GM06990 (cell line): Measurements from ENCODE around the gene KLK7.

ENCODE experiments used
- DNase-seq: peaks from one replicate; pipeline ENCODE4 v3.0.0-alpha.2; 2011; ENCODE audit not compliant: insufficient read length; ENCODE audit errors: extremely low read depth
- H3K27me3 ChIP-seq: replicated peaks from 2 replicates; pipeline ENCODE4 v1.6.0; 2011; ENCODE audit warnings: low read length; ENCODE audit not compliant: control insufficient read depth, insufficient read depth
- H3K36me3 ChIP-seq: 2 replicates; pipeline ENCODE4 v1.5.1; 2011; ENCODE audit warnings: low read length; ENCODE audit not compliant: control insufficient read depth, insufficient read depth
- H3K4me3 ChIP-seq: replicated peaks from 2 replicates; pipeline ENCODE4 v1.5.1; 2011; ENCODE audit warnings: low read depth, mild to moderate bottlenecking, control low read depth, low read length
- CTCF ChIP-seq: IDR thresholded peaks from 2 replicates; pipeline ENCODE4 v1.5.1; 2011; ENCODE audit warnings: low read length, control low read depth, mild to moderate bottlenecking, inconsistent platforms; ENCODE audit not compliant: insufficient read depth, poor library complexity, severe bottlenecking

The KLK7 gene

GRCh38 chr19:51027126-51027806 is 43.5 kb upstream of the KLK7 start:
- Histone ChIP-seq H3K27me3 (peaks cover 2% of the 10 kb centered on the region), H3K36me3 (no peaks in the 10 kb centered on the region), H3K4me3 (no peak overlapping the region)
- no peak for DNase-seq
- TF ChIP-seq CTCF: no peak

GRCh38 chr19:51026554-51026831 is 42.8 kb upstream of the KLK7 start, which contains the start of gene KLK11:
Gene KLK11, minus strand, starts transcription at chr19:51026616. Its CDS starts 985 bp downstream, at chr19:51025631.
- H3K4me3 ChIP-seq: no peak within 1 kb of the TSS
- no peaks in the 10 kb centered on the region for H3K36me3 ChIP-seq
- no peak for DNase-seq
- no peak for TF ChIP-seq CTCF
- H3K27me3 ChIP-seq: peaks cover 2% of the 10 kb centered on the region

GRCh38 chr19:51025809-51026553 is 42.3 kb upstream of the KLK7 start:
- TF ChIP-seq CTCF: no peak
- H3K27me3 ChIP-seq: peaks cover 2% of the 10 kb centered on the region

GRCh38 chr19:51025401-51025800 is 41.7 kb upstream of the KLK7 start:
- H3K27me3 ChIP-seq: peaks cover 2% of the 10 kb centered on the region
- DNase-seq: no peak

More at GRCh38 chr19:51025809-51026553, 42.3 kb upstream of the KLK7 start:
- H3K36me3 ChIP-seq: no peaks in the 10 kb centered on the region
- no peak overlapping the region for H3K4me3 ChIP-seq
- DNase-seq: no peak

GRCh38 chr19:51024924-51025323 is 41.2 kb upstream of the KLK7 start:
- no peak for DNase-seq
- no peaks in the 10 kb centered on the region for H3K36me3 ChIP-seq
- H3K4me3 ChIP-seq: no peak overlapping the region
- no peak for TF ChIP-seq CTCF
- peaks cover 2% of the 10 kb centered on the region for H3K27me3 ChIP-seq

More at GRCh38 chr19:51025401-51025800, 41.7 kb upstream of the KLK7 start:
- H3K36me3 ChIP-seq: no peaks in the 10 kb centered on the region
- no peak for TF ChIP-seq CTCF
- no peak overlapping the region for H3K4me3 ChIP-seq

GRCh38 chr19:51023946-51024345 is 40.2 kb upstream of the KLK7 start:
- no peak for DNase-seq
- Histone ChIP-seq H3K36me3 (no peaks in the 10 kb centered on the region), H3K27me3 (peaks cover 2% of the 10 kb centered on the region), H3K4me3 (no peak overlapping the region)
- no peak for TF ChIP-seq CTCF
